Panc1 (cell line): ENCODE results near the gene THRB.

Experiments
- CTCF ChIP-seq: fragments of 450-650 bp; IDR thresholded peaks from 2 replicates; pipeline ENCODE4 v1.5.1; 2017; ENCODE audit warnings: mild to moderate bottlenecking
- POLR2AphosphoS5 ChIP-seq: IDR thresholded peaks from 2 replicates; pipeline ENCODE4 v1.6.1; 2012; ENCODE audit warnings: mild to moderate bottlenecking, low read depth, low read length, moderate library complexity
- SIN3A ChIP-seq: IDR thresholded peaks from 2 replicates; pipeline ENCODE4 v1.6.1; 2012; ENCODE audit warnings: low read depth, mild to moderate bottlenecking, low read length, moderate library complexity, borderline replicate concordance; ENCODE audit not compliant: insufficient read depth
- TCF7L2 ChIP-seq: IDR thresholded peaks from 2 replicates; pipeline ENCODE4 v1.6.1; 2011; ENCODE audit warnings: mild to moderate bottlenecking, low read depth, low read length, inconsistent platforms

GRCh38 chr3:24522146-24522579 lies 27.5 kb upstream of the THRB start:
- TF ChIP-seq CTCF: no peak
- TF ChIP-seq POLR2AphosphoS5: no peak
- no peak for TF ChIP-seq TCF7L2
- TF ChIP-seq SIN3A: no peak
